Activated CD4-positive, alpha-beta memory T cell treated with anti-CD3 and anti-CD28 coated beads for 36 hours (primary cell): Measurements from ENCODE around the gene WIPF2. TPM values are rescaled to one million over a fixed set of nuclear protein-coding genes. Genes with fewer than 3 reads are reported as not detected.

Source experiments
- CTCF ChIA-PET: fragments of 350-600 bp; sonication (Branson Sonifier 250); formaldehyde crosslinking; loops from one replicate; lab custom pipeline; 2021; ENCODE audit warnings: antibody characterized with exemption, inconsistent platforms; lab: Charles Lee
- POLR2A ChIA-PET: fragments of 350-600 bp; sonication (Branson Sonifier 250); formaldehyde crosslinking; loops from one replicate; lab custom pipeline; 2021; ENCODE audit warnings: antibody characterized with exemption; lab: Charles Lee
- DNase-seq: peaks from one replicate; pipeline ENCODE4 v3.0.0-alpha.2; 2020
- H3K27ac Mint-ChIP-seq: one replicate; pipeline ENCODE4 v1.8.0; 2021; ENCODE audit warnings: mixed read lengths
- H3K27me3 Mint-ChIP-seq: one replicate; pipeline ENCODE4 v1.8.0; 2021; ENCODE audit warnings: mixed read lengths
- H3K36me3 Mint-ChIP-seq: one replicate; pipeline ENCODE4 v1.8.0; 2021; ENCODE audit warnings: mixed read lengths
- H3K4me1 Mint-ChIP-seq: one replicate; pipeline ENCODE4 v1.8.0; 2021; ENCODE audit warnings: low read depth, mixed read lengths
- H3K4me3 Mint-ChIP-seq: one replicate; pipeline ENCODE4 v1.8.0; 2021; ENCODE audit warnings: mild to moderate bottlenecking, mixed read lengths
- H3K9me3 Mint-ChIP-seq: one replicate; pipeline ENCODE4 v1.8.0; 2021; ENCODE audit warnings: mixed read lengths
- intact Hi-C: fragments of 100-400 bp; cut with micrococcal nuclease; formaldehyde crosslinking; loops from one replicate; pipeline ENCODE4 v1.15.1; 2023
- total RNA-seq, 2 experiments: library from RNA; stranded (reverse); gene quantifications; one replicate each; pipeline ENCODE4 v1.2.3, GENCODE V29; 2021

The WIPF2 gene
- total RNA-seq, 2 experiments from 2014 or later, result 19.0 to 20.6 TPM

DNA sequence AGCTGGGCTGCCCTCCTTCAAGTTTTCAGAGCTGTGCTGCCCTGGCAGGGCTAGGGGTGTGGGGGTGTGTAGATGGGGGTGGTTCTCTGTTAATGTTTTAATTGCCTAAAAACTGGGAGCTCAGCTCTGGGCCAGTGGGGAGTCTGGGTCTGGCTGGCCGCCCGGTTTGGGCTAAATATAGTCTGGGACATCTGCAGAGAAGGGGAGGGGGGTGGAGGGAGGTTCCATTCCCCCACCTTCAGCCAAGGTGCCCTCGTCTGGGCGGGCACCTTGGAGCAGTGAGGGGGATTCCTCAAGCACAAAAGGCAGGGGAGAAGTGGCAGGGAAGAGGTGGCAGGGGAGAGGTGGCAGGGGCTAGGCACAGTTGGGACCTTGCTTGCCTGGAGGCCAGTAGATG, 102.9 kb downstream of the WIPF2 start:
- H3K4me1 Mint-ChIP-seq, result peaks cover 87% of the 10 kb centered on the region
- H3K9me3 Mint-ChIP-seq, result no peaks in the 10 kb centered on the region
- intact Hi-C loops, result loop anchor here (1.0 to 5.0 kb wide), 4 partner anchors 35 to 1355 kb away; partner anchors contain the start of gene CDC6

DNA sequence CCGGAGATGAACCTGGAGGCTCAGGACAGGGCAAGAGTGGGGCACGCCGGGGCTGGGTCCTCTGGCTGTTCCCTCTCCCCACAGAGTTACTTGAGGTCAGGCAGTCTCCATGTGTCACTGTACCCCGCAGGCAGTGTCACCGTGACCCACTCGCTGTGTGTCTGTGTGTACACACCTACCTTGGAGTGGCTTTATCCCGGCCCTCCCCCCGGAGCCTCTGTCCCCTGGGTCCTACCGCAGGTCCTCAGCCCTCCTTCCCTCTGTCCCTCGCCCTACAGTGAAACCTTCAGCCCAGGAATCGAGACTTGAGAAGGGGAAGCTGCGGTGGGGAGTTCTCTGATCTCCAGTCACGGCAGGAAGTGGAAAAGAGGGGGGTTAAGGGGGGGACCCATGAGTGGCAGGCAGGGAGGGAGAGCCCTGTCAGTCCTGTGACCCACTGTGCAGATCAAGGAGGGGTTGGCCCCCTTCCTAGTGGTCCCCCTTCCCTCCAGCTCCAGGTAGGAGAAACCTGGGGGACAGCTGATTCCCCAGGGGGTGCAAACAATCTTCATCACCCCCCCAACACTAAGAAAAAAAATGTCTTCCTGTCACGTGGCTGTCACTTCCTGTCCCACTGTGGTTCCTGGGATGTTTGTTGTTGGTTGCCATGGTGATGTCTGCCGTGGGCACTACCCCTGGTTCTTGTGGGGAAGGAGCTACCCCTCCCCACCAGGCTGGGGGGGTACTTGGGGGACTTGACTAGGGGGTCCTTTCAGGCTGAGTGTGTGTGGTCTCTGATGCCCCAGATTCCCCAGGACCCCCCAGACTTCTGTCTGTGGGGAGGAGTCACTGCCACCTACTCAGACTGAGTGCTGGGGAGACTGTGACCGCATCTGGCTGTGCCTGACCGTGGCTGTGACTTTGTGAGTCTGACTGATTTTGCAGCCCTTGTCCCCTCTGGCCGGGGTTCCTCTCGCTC, 103.5 kb downstream of the WIPF2 start:
- ChIA-PET POLR2A (interaction anchor here (0.6 to 2.1 kb wide), 8 partner anchors 8 to 238 kb away, joined by 3 to 9 read pairs (median 3); partner anchors contain the start of gene WIPF2), CTCF (interaction anchor here (0.6 to 6.9 kb wide), 7 partner anchors 18 to 238 kb away, joined by 3 to 34 read pairs (median 3); no protein-coding TSS in a partner anchor)
- H3K9me3 Mint-ChIP-seq, result no peaks in the 10 kb centered on the region
- H3K4me3 Mint-ChIP-seq, result peak overlapping the region; percentile 99
- H3K27me3 Mint-ChIP-seq, result peaks cover 2% of the 10 kb centered on the region
- intact Hi-C loops, result loop anchor here (1.0 to 5.0 kb wide), 5 partner anchors 19 to 1355 kb away; partner anchors contain the start of gene CDC6
- peak overlapping the region; percentile 99 for H3K27ac Mint-ChIP-seq
- DNase-seq, result peak; percentile 91
- H3K36me3 Mint-ChIP-seq, result peaks cover 4% of the 10 kb centered on the region
- peaks cover 87% of the 10 kb centered on the region for H3K4me1 Mint-ChIP-seq

More for the DNA sequence above, 102.9 kb downstream of the WIPF2 start:
- peaks cover 4% of the 10 kb centered on the region for H3K36me3 Mint-ChIP-seq
- peak overlapping the region; percentile 99 for H3K4me3 Mint-ChIP-seq
- peaks cover 2% of the 10 kb centered on the region for H3K27me3 Mint-ChIP-seq
- no peak for DNase-seq
- ChIA-PET POLR2A (interaction anchor here (0.6 to 1.2 kb wide), 3 partner anchors 9 to 276 kb away, joined by 3 read pairs; no protein-coding TSS in a partner anchor), CTCF (interaction anchor here (0.6 to 6.9 kb wide), 7 partner anchors 19 to 238 kb away, joined by 3 to 34 read pairs (median 3); no protein-coding TSS in a partner anchor)
- peak overlapping the region; percentile 99 for H3K27ac Mint-ChIP-seq

DNA sequence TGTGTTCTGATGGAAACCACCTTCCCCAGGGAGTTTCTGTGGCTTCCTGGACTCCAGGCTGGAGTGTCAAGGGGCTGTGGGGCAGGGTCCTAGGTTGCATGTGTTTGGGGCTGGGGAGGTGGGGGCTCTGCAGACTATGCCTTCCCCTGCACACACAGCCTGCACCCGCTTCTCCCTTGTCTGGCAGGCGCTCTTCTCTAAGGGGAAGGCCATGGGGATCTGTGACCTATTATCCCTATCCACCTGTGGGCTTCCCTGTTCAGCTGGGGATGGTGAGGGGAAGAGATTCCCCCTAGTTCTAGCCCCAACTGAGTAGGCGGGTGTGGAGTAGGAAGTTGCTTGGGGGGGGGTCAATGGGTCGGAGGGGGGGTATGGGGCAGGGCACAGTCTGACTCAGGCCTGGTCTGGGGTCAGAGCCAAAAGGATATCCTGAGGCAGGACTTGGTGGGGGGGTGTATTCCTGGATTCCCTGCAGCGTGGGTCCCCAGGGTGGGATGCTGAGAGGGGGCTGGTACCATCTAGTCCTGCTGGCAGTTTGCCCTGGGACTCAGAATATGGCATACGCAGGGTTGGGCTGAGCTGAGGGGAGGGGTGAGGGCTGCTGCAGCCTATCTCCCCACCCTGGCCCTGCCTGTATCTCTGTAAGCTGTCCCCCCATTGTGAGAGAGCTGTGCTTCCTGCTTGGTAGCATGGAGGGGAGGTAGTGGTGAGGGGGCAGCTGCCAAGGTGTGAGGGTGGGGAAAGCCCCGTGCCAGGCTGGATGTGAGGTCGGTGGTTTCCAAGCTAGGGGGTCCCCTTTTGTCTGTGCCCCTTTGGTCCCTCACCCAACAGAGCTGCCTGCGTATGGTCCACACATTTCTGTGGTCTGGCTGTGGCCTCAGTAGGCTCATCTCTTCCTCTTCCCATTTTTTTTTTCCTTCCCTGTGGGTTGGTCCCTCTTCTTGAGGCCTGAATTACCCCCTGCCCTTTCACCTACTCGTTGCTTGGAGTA, 104.6 kb downstream of the WIPF2 start:
- no peaks in the 10 kb centered on the region for H3K9me3 Mint-ChIP-seq
- ChIA-PET CTCF (interaction anchor here (1.0 to 6.9 kb wide), 4 partner anchors 7 to 39 kb away, joined by 3 to 34 read pairs (median 19); no protein-coding TSS in a partner anchor), POLR2A (interaction anchor here (0.6 to 2.1 kb wide), 7 partner anchors 8 to 237 kb away, joined by 3 to 9 read pairs (median 3); partner anchors contain the start of gene WIPF2)
- peaks cover 94% of the 10 kb centered on the region for H3K4me1 Mint-ChIP-seq
- H3K4me3 Mint-ChIP-seq, result peak overlapping the region; percentile 99
- H3K27ac Mint-ChIP-seq, result peak overlapping the region; percentile 99
- peaks cover 2% of the 10 kb centered on the region for H3K27me3 Mint-ChIP-seq
- intact Hi-C loops, result loop anchor here (1.0 to 5.0 kb wide), 4 partner anchors 18 to 1354 kb away; no protein-coding TSS in a partner anchor
- peak; percentile 80 for DNase-seq
- peaks cover 4% of the 10 kb centered on the region for H3K36me3 Mint-ChIP-seq

DNA sequence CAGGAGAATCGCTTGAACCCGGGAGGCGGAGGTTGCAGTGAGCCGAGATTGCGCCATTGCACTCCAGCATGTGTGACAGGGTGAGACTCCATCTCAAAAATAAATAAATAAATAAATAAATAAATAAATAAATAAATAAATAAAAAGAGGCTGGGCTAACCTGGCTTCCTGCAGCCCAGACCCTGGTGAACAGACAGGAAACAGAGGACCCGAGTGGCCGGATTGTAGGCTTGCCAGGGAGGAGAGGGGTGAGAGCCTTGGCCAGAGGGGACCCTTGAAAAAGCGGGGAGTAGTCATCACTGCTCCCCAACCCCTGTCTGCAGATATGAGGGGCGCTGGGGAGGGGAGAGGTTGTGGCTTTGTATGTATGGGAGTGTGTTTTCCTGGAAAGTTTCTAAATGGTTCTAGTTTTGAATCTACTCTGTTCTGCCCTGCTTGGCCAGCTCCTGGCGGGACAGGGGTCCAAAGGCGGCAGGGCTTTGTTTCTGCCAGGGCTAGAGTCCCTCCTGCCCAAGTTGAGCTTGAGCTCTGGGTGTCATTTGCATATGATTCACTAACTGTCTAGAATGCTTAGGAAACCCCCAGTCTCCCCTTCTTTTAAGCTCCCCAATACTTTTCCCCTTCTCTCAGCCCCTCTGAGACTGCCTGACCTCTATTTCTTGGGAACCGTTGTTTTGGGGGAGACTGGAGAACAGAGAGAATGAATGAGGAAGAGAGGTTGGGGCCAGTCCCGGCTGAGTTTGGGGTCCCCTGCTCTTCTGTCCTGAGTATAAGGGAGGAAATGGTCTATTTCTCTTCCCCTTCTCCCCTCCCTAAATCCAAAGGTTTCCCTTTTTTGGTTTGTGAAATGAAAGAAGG, 106.3 kb downstream of the WIPF2 start:
- DNase-seq, result peak; percentile 56
- Mint-ChIP-seq H3K27me3 (peaks cover 2% of the 10 kb centered on the region), H3K9me3 (no peaks in the 10 kb centered on the region), H3K27ac (peak overlapping the region; percentile 99), H3K4me1 (peaks cover 95% of the 10 kb centered on the region), H3K36me3 (no peaks in the 10 kb centered on the region), H3K4me3 (peak overlapping the region; percentile 74)
- ChIA-PET CTCF (interaction anchor here (1.1 to 6.9 kb wide), 7 partner anchors 9 to 37 kb away, joined by 3 to 34 read pairs (median 6); no protein-coding TSS in a partner anchor), POLR2A (interaction anchor here (0.7 to 2.4 kb wide), 7 partner anchors 8 to 304 kb away, joined by 3 to 8 read pairs (median 3); no protein-coding TSS in a partner anchor)
- intact Hi-C loops, result no loop called here

DNA sequence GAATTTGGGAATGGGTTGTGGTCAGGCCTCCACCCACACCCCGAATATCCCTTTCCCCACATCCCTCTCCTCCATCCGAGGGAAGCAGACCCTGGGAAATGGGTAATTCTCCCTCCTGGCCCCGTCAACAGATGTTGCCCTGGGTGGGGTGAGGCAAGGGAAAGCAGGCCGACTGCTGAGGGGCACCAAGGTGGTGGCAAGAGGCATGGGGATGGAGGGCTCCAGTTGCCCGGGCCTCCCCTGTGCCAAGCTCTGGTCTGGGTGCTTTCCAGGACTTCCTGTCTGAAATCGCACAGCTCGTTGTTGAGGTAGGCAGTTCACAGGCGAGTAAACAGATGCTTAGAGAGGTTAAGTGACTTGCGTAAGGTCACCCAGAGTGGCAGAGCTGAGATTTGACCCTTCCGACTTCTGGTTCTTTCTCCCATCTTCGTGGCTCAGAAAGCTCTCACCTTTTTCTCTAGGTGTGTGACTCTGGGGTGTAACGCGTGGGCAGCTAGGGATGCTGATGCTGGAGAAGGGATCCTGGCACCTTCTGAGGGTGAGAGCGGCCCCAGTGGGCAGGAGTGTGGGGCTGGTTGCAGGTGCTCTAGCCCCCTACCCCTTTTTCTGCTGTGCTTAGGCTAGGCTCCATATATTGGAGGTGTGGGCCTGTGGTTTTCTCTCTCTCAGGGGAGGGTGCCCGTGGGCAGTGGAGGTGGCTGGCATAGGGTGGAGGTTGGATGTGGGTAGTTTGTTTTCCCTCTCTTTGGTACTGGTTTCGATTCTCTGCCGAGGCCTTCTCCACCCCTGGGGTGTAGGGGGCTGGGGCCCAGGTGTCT, 107.1 kb downstream of the WIPF2 start:
- ChIA-PET CTCF (interaction anchor here (0.9 to 6.9 kb wide), 7 partner anchors 10 to 36 kb away, joined by 3 to 34 read pairs (median 6); no protein-coding TSS in a partner anchor), POLR2A (interaction anchor here (0.7 to 2.4 kb wide), 8 partner anchors 9 to 304 kb away, joined by 3 to 8 read pairs (median 3); no protein-coding TSS in a partner anchor)
- peak overlapping the region; percentile 99 for H3K27ac Mint-ChIP-seq
- intact Hi-C loops, result no loop called here
- H3K4me1 Mint-ChIP-seq, result peaks cover 95% of the 10 kb centered on the region
- H3K9me3 Mint-ChIP-seq, result no peaks in the 10 kb centered on the region
- DNase-seq, result peak; percentile 81
- H3K27me3 Mint-ChIP-seq, result peaks cover 2% of the 10 kb centered on the region
- peaks cover 2% of the 10 kb centered on the region for H3K36me3 Mint-ChIP-seq
- H3K4me3 Mint-ChIP-seq, result peak overlapping the region; percentile 74

DNA sequence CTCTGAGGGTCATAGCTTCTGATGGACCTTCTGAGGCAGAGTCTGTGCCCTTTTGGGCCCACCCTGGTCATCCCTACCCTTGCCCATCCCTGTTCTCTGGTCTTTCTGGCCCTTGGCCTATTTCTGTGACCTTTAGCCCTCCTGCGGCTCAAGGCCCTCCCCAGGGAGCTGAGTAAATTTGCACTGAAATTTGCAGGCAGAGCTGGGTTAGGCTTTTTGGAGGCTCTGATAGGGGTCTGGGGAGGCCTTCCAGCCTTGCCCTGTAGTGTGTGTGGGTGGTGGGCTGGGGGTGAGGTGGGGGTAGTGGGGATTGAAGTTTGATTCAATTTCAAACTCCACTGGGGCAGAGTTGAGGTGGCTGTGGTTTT, 107.7 kb downstream of the WIPF2 start:
- intact Hi-C loops, result no loop called here
- Mint-ChIP-seq H3K27ac (peak overlapping the region; percentile 99), H3K4me1 (peaks cover 95% of the 10 kb centered on the region), H3K4me3 (peak overlapping the region; percentile 74), H3K36me3 (peaks cover 6% of the 10 kb centered on the region), H3K27me3 (peaks cover 2% of the 10 kb centered on the region), H3K9me3 (no peaks in the 10 kb centered on the region)
- POLR2A ChIA-PET, result interaction anchor here (1.1 to 2.4 kb wide), 4 partner anchors 10 to 20 kb away, joined by 3 to 8 read pairs (median 4); no protein-coding TSS in a partner anchor
- no peak for DNase-seq
- CTCF ChIA-PET, result interaction anchor here (0.9 to 6.9 kb wide), 8 partner anchors 10 to 135 kb away, joined by 3 to 34 read pairs (median 6); no protein-coding TSS in a partner anchor

DNA sequence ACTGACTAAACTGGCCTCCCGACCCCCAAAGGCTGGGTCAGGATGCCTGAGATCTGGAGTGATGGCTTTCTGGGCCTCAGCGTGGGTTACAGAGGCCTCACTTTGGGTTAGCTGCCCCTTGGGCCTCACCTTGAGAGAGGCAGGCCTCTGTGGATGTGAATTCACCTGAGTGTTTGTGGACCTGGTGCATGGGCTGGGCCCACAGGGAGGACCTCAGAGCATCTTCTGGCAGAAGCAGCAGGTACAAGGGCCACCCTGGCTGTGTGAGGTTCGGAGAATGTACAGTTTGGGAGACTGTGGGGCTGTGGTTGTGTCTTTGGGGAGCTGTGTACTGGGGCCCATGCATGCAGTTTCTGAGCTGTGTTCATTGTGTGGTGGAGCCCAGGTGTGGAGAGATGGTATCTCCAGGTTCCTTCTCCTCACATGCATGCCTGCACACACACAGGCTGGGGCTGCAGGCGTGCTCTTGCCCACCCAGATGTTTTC, 108.2 kb downstream of the WIPF2 start:
- intact Hi-C loops, result no loop called here
- Mint-ChIP-seq H3K27ac (peak overlapping the region; percentile 99), H3K9me3 (no peaks in the 10 kb centered on the region), H3K36me3 (peaks cover 8% of the 10 kb centered on the region), H3K27me3 (peaks cover 2% of the 10 kb centered on the region), H3K4me3 (peak overlapping the region; percentile 70), H3K4me1 (peaks cover 91% of the 10 kb centered on the region)
- CTCF ChIA-PET, result interaction anchor here (0.9 to 6.9 kb wide), 5 partner anchors 11 to 135 kb away, joined by 3 to 34 read pairs (median 3); no protein-coding TSS in a partner anchor
- DNase-seq, result no peak
- POLR2A ChIA-PET, result interaction anchor here (0.6 to 2.4 kb wide), 4 partner anchors 12 to 20 kb away, joined by 3 to 8 read pairs (median 4); no protein-coding TSS in a partner anchor

DNA sequence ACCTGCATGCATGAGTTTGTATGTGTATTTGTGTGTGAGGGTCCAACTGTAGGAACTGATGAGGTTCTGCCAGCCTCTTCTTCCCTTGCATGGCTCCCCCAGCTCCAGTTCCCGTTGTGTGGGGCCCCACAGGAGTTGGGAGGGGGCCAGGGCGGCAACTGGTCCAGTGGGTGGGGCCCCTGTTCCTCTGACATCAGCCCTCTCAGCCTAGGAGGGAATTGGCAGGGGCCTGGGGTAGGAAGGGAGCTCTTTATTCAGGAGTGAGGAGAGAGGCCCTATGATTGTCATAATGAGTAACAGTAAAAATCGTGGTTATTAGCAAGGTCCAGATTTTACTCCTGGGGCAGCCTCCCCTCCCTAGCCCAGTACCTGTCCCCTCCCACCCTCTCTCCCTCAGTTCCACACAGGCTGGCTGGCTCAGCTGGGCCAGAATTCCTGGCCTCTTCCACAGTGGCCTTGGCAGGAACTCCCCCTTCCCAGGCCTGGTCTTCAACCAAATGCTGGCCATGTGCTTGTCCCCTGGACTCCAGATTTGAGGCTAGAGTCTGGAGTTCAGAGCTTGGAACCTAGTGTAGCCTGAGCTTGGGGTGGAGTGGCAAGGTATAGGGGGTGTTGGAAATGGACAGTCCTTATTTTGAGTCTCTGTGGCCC, 108.8 kb downstream of the WIPF2 start:
- no peak for DNase-seq
- ChIA-PET POLR2A (interaction anchor here (0.6 to 1.6 kb wide), 3 partner anchors 10 to 21 kb away, joined by 3 to 5 read pairs (median 4); no protein-coding TSS in a partner anchor), CTCF (interaction anchor here (0.9 to 6.9 kb wide), 6 partner anchors 11 to 136 kb away, joined by 3 to 34 read pairs (median 4); no protein-coding TSS in a partner anchor)
- Mint-ChIP-seq H3K4me1 (peaks cover 91% of the 10 kb centered on the region), H3K36me3 (peaks cover 12% of the 10 kb centered on the region), H3K4me3 (peak overlapping the region; percentile 70), H3K9me3 (no peaks in the 10 kb centered on the region), H3K27me3 (peaks cover under 1% of the 10 kb centered on the region), H3K27ac (peak overlapping the region; percentile 99)
- intact Hi-C loops, result no loop called here

DNA sequence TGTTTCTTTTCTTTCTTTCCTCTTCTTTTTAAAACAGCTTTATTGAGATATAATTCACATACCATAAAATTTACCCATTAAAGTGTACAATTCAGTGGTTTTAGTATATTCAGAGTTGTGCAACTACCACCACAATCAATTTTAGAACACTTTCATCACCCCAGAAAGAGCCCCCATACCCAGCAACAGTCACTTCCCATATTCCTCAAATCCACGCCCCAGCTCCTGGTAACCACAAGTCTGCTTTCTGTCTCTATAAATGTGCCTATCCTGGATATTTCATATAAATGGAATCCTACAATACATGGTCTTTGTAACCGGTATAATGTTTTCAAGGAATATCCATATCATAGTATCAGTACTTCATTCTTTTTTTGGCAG, 109.3 kb downstream of the WIPF2 start:
- POLR2A ChIA-PET, result interaction anchor here (0.9 kb wide), 1 partner anchor 11 kb away, joined by 4 read pairs; no protein-coding TSS in a partner anchor
- intact Hi-C loops, result no loop called here

More for the DNA sequence above, 109.3 kb downstream of the WIPF2 start:
- Mint-ChIP-seq H3K27ac (peak overlapping the region; percentile 46), H3K27me3 (no peaks in the 10 kb centered on the region), H3K36me3 (peaks cover 12% of the 10 kb centered on the region), H3K9me3 (no peaks in the 10 kb centered on the region), H3K4me1 (peaks cover 89% of the 10 kb centered on the region), H3K4me3 (no peak overlapping the region)
- CTCF ChIA-PET, result interaction anchor here (1.1 to 6.9 kb wide), 5 partner anchors 12 to 72 kb away, joined by 3 to 34 read pairs (median 4); no protein-coding TSS in a partner anchor
- no peak for DNase-seq
